Urinary bladder (tissue), 4 donors: ENCODE measurements around the gene PGA4. TPM values are rescaled to one million over a fixed set of nuclear protein-coding genes. Genes with fewer than 3 reads are reported as not detected.
"Not testable (repeated sequence)": the region's sequence is repeated elsewhere in the genome, so short reads cannot be mapped to it uniquely, and the experiment has no call there.

Experiments
- DNase-seq: peaks from one replicate; pipeline ENCODE4 v3.0.0-alpha.2; 2015; ENCODE audit errors: extremely low spot score
- H3K27ac ChIP-seq: one replicate; pipeline ENCODE4 v1.5.1; 2013; ENCODE audit warnings: low read depth, mild to moderate bottlenecking, moderate library complexity
- H3K36me3 ChIP-seq: one replicate; pipeline ENCODE4 v1.6.1; 2013; ENCODE audit warnings: mild to moderate bottlenecking, moderate library complexity; ENCODE audit not compliant: insufficient read depth
- H3K4me1 ChIP-seq: one replicate; pipeline ENCODE4 v1.6.1; 2013; ENCODE audit warnings: mild to moderate bottlenecking, moderate library complexity; ENCODE audit not compliant: insufficient read depth
- H3K4me3 ChIP-seq: one replicate; pipeline ENCODE4 v1.5.1; 2013; ENCODE audit warnings: low read depth, low read length
- WGBS: extraction: QIAGEN DNeasy Blood & Tissue Kit; methylation state at CpG from one replicate; pipeline ENCODE4 v1.1.7; 2013; 5-methylcytosine and 5-hydroxymethylcytosine counted together
- polyA plus RNA-seq: library from polyadenylated mRNA; stranded (reverse); fragments of 200-250 nt; gene quantifications from one replicate; pipeline ENCODE4 v1.2.3, GENCODE V29; 2013
- total RNA-seq: library from RNA; depleted of rRNA; stranded (reverse); fragments of >200 nt; gene quantifications from one replicate; pipeline ENCODE4 v1.2.3, GENCODE V29; 2014
- donor health status: healthy with polysubstance abuse.
- donor health status: healthy.

Gene PGA4
- total and polyA plus RNA-seq, 2 donors = 1.1 to 1.2 TPM

DNA sequence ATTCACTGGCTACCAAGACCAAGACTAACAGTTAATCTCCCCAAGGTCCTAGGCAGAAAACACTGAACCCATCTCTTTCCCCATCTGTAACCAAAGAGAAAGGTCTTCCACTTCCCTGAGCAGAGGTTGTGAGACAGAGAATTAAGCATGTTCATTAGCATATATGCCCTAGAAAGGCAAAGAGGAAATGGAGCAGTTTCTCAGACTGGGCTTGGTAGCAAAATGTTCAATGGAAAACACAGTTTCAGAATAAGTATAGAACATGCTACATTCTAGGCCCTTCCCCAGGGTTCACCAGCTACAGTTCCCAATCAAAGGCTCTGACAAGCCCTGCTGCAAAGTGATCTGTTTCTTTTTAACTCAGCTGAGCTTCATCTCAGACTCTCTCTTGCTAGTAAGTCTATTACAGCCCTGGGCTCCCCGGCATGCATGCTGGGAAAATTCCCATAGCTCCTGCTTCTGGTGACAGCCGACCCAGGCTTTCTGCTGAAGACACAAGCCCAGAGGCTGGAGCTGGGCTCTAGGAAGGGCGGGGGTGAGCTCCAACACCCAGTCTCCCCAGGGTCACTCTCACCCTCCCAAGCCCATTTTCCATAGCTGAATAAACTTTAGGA lies 8.3 kb upstream of the PGA4 start:
- WGBS = no CpG with 5 or more reads among the region's 3 CpGs
- not testable (repeated sequence) for DNase-seq, H3K36me3 ChIP-seq

DNA sequence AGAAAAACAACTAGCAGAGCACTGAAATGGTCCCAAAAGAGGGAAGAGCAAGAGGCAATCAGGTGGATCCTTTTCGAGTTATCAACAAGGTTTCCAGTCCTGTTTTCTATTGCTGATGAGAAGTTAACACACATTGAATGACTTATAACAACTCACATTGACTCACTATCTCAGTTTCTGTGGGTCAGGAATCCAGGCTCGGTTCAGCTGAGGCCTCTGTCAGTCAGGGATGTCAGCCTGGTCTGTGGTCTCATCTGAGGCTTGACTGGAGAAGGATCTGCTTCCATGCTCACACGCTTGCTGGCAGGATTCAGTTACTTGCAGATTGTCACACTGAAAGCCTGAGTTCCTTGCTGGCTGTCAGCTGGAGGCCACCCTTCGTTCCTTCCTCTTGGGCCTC lies 3.8 kb upstream of the PGA4 start:
- H3K4me1 ChIP-seq, DNase-seq, H3K36me3 ChIP-seq, H3K4me3 ChIP-seq, H3K27ac ChIP-seq: not testable (repeated sequence)
- WGBS = no CpG with 5 or more reads among the region's 4 CpGs

More for the DNA sequence above, 8.3 kb upstream of the PGA4 start:
- H3K4me1 ChIP-seq, H3K4me3 ChIP-seq, H3K27ac ChIP-seq: not testable (repeated sequence)

DNA sequence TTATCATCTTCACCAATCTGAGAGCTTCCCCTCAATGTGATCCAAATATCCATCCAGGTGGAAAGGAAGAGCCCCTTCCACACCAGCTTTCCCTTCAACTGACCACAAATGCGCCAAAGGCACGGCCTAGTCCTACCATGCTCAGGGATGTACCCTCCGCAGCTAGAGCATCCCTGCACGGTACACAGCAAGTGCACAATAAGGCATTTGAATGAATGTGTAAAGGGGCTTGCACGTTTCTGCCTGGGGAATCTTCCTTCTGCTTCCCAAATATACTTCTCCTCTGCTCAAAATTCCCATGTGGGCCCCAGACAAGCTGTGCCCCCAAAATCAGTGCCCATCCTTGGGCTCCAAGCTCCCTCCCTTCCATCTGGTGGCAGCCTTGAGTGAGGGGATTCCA lies 3.1 kb upstream of the PGA4 start:
- WGBS = 90% methylated on average over 5 of the region's 5 CpGs
- not testable (repeated sequence) for H3K27ac ChIP-seq, DNase-seq, H3K4me3 ChIP-seq, H3K36me3 ChIP-seq, H3K4me1 ChIP-seq

DNA sequence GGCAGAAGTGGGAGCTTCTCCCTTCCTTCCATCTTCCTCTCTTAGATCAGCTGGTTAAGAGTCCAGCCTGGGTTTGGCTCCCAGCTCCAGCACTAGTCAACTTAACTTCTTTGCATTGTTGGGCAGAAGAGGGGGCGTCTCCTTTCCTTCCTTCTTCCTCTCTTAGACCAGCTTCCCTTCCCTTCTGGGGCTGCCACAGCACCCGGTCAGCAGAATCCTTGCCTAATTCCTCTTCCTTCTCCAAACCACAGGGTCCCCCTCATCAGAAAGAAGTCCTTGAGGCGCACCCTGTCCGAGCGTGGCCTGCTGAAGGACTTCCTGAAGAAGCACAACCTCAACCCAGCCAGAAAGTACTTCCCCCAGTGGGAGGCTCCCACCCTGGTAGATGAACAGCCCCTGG lies 545 bp downstream of the PGA4 start:
- H3K27ac ChIP-seq, DNase-seq, H3K4me3 ChIP-seq, H3K36me3 ChIP-seq, H3K4me1 ChIP-seq: not testable (repeated sequence)
- WGBS = no CpG with 5 or more reads among the region's 5 CpGs

DNA sequence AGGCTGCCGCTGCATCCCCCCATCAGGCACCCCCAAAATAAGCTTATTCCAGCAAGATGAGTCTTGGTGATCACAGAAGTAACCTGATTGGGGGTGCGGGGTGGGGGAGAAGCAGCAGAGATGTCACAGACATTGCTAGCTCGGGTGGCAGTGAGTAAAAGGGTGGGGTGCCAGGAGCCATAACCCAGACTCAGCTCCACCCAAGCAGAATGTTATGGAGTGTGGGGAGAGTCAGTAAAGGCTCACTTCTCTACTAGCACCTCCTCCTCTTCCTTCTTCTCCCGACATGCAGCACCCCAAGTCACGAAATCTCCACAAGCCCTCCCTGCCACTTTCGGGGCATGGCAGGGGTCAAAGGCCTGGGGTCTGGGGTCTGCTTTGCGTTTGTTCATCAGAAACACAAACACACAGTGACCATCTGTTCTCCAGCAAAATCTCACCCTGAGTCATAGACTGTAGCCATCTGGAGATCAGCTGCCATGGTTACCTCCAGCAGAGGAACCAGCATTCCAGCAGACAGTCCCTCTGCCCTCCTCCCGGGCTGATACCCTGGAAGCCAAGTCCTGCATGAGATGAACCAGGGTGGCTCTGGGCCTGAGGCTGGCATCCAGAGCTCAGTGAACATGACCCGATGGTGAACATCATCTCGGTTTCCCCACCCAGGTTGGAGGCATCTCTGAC lies 4.5 kb downstream of the PGA4 start:
- H3K36me3 ChIP-seq, H3K4me1 ChIP-seq, DNase-seq, H3K27ac ChIP-seq, H3K4me3 ChIP-seq: not testable (repeated sequence)
- no CpG with 5 or more reads among the region's 10 CpGs for WGBS

DNA sequence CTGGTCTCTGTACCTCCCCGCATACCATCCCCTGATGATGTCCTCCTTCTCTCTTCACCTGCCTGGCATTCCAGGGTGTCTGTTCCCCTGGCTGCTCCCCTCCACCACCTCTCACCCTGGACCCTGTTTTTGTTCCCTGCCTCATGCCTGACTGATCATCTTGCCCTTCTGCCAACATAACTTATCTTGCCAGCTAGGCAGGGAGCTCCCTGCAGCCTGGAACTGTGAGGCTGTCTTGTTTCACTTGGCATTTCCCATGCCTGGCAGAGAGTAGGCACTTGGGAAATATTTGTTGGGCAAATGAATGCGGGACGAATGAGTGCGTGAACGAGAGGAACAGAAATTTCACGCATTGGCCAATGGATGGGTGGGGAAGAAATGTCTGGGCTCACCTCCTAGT lies 7.3 kb downstream of the PGA4 start:
- not testable (repeated sequence) for H3K4me1 ChIP-seq, H3K27ac ChIP-seq, H3K36me3 ChIP-seq, H3K4me3 ChIP-seq, DNase-seq
- WGBS = no CpG with 5 or more reads among the region's 6 CpGs

DNA sequence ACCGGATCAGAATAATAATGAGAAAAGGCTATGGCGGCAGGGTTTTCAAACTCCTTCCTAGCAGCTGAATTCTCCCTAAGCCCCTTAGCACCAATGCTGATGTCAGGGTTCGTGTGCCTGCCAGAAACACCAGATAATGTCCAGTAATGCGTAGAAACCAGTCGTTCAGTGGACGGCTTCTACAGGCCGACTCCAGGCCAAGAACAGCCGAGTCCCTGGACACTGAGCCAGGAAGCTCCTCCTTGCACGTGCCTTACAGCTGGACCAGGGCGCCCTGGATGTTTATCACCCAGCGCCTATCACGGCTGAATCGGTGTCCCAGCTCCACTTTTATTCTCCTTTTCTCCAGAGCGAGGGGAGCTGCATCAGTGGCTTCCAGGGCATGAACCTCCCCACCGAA lies 8.9 kb downstream of the PGA4 start:
- H3K36me3 ChIP-seq, H3K27ac ChIP-seq, H3K4me3 ChIP-seq, DNase-seq, H3K4me1 ChIP-seq: not testable (repeated sequence)
- no CpG with 5 or more reads among the region's 15 CpGs for WGBS

DNA sequence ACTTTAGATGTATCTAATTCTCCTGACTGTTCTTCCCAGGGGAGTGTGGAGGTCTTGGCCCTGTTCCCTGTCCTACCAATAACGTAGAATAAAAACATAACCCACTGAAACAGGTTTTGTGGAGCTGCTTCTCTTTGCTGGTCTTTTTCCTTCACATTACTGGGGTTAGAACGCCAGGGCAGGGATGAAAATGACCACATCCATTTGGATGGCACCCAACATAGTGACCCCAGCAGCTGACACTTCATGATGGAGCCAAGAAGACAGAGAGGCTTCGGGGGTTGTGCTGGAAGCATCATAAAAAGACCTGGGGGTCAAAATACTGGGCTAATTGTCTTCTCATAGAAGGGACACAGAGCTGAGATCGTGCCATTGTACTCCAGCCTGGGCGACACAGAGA lies 9.4 kb downstream of the PGA4 start:
- H3K27ac ChIP-seq, H3K4me1 ChIP-seq, H3K4me3 ChIP-seq, H3K36me3 ChIP-seq, DNase-seq: not testable (repeated sequence)
- 50% methylated on average over 1 of the region's 5 CpGs for WGBS

DNA sequence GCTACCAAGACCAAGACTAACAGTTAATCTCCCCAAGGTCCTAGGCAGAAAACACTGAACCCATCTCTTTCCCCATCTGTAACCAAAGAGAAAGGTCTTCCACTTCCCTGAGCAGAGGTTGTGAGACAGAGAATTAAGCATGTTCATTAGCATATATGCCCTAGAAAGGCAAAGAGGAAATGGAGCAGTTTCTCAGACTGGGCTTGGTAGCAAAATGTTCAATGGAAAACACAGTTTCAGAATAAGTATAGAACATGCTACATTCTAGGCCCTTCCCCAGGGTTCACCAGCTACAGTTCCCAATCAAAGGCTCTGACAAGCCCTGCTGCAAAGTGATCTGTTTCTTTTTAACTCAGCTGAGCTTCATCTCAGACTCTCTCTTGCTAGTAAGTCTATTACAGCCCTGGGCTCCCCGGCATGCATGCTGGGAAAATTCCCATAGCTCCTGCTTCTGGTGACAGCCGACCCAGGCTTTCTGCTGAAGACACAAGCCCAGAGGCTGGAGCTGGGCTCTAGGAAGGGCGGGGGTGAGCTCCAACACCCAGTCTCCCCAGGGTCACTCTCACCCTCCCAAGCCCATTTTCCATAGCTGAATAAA lies 10.5 kb downstream of the PGA4 start:
- not testable (repeated sequence) for H3K36me3 ChIP-seq, H3K4me1 ChIP-seq, DNase-seq, H3K27ac ChIP-seq, H3K4me3 ChIP-seq
- WGBS = no CpG with 5 or more reads among the region's 3 CpGs

DNA sequence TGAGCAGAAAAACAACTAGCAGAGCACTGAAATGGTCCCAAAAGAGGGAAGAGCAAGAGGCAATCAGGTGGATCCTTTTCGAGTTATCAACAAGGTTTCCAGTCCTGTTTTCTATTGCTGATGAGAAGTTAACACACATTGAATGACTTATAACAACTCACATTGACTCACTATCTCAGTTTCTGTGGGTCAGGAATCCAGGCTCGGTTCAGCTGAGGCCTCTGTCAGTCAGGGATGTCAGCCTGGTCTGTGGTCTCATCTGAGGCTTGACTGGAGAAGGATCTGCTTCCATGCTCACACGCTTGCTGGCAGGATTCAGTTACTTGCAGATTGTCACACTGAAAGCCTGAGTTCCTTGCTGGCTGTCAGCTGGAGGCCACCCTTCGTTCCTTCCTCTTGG lies 15.0 kb downstream of the PGA4 start:
- DNase-seq, H3K4me1 ChIP-seq, H3K4me3 ChIP-seq, H3K27ac ChIP-seq, H3K36me3 ChIP-seq: not testable (repeated sequence)
- no CpG with 5 or more reads among the region's 4 CpGs for WGBS

DNA sequence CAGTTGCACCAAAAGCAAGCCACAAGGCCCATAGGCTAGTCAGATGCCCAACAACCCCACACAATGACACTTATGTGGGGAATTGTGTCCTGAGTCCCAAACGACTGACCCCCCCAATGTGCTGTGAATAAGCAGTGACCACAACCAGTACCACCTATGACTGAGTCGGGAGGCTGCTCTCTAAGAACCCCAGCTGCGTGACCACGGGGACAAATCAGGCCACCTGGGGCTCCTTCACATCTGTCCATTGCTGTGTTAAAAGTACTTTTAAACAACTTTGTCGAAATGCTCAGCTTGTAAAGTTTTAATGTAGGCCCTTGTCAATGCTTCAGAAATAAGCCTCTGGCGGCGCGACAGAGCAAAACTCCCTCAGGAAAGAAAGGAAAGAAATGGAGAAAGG lies 18.1 kb downstream of the PGA4 start:
- H3K4me1 ChIP-seq, H3K4me3 ChIP-seq, H3K27ac ChIP-seq, DNase-seq, H3K36me3 ChIP-seq: not testable (repeated sequence)
- WGBS = 40% methylated on average over 8 of the region's 8 CpGs

DNA sequence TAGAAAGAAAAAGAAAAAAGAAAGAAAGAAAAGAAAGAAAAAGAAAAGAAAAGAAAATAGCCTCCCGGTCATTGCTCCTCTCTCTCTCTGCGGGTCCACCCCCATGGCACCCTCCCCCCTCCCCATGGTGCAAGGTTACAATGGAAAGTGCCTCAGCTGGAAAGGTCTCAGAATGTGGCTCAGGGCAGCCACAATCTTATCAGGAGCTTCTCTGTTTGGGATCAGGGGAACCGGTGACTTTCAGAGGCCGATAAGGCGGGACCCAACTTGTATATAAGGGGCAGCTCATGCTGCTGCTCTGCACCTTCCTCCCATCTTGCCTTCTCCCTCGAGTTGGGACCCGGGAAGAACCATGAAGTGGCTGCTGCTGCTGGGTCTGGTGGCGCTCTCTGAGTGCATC lies 18.7 kb downstream of the PGA4 start, which contains the start of gene PGA5:
Gene PGA5 (plus strand): TSS at position 301 of the 400 bp plus-strand sequence. CDS start 52 bp downstream, at position 353.
- DNase-seq, H3K36me3 ChIP-seq, H3K4me3 ChIP-seq, H3K27ac ChIP-seq, H3K4me1 ChIP-seq: not testable (repeated sequence)
- WGBS = no CpG with 5 or more reads among the region's 8 CpGs

DNA sequence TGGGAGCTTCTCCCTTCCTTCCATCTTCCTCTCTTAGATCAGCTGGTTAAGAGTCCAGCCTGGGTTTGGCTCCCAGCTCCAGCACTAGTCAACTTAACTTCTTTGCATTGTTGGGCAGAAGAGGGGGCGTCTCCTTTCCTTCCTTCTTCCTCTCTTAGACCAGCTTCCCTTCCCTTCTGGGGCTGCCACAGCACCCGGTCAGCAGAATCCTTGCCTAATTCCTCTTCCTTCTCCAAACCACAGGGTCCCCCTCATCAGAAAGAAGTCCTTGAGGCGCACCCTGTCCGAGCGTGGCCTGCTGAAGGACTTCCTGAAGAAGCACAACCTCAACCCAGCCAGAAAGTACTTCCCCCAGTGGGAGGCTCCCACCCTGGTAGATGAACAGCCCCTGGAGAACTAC lies 19.4 kb downstream of the PGA4 start:
- not testable (repeated sequence) for H3K27ac ChIP-seq, H3K4me3 ChIP-seq, H3K4me1 ChIP-seq, DNase-seq, H3K36me3 ChIP-seq
- no CpG with 5 or more reads among the region's 5 CpGs for WGBS

DNA sequence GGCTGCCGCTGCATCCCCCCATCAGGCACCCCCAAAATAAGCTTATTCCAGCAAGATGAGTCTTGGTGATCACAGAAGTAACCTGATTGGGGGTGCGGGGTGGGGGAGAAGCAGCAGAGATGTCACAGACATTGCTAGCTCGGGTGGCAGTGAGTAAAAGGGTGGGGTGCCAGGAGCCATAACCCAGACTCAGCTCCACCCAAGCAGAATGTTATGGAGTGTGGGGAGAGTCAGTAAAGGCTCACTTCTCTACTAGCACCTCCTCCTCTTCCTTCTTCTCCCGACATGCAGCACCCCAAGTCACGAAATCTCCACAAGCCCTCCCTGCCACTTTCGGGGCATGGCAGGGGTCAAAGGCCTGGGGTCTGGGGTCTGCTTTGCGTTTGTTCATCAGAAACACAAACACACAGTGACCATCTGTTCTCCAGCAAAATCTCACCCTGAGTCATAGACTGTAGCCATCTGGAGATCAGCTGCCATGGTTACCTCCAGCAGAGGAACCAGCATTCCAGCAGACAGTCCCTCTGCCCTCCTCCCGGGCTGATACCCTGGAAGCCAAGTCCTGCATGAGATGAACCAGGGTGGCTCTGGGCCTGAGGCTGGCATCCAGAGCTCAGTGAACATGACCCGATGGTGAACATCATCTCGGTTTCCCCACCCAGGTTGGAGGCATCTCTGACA lies 23.3 kb downstream of the PGA4 start:
- not testable (repeated sequence) for DNase-seq, H3K4me3 ChIP-seq, H3K4me1 ChIP-seq, H3K27ac ChIP-seq, H3K36me3 ChIP-seq
- no CpG with 5 or more reads among the region's 10 CpGs for WGBS
